Measurements from ENCODE around the gene FOXJ1. TPM values are rescaled to one million over a fixed set of nuclear protein-coding genes. Genes with fewer than 3 reads are reported as not detected.

FOXJ1 gene
- total RNA-seq, 1 donor from 2014 or later, result 0.27 TPM

DNA sequence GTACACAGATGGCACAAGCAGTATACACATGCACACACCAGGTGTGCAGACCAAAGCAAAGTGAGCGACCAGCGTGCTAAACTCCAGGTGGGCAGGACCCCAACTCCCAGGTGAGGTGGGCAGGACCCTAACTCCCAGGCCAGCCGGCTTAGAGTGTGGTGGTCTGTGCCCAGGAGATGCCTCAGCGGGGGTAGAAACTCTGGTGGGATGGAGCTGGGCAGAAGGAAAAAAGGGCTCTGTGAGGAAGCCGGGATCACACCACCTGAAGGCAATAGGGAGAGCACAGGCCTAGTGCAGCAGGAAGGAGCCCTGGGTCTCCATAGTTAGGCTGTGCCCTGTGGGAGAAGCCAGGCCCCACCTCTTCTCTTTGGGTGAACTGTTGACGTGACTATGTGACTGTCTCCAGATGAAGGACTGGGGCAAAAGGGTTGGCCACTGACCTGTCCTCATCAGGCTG lies 1.6 kb upstream of the FOXJ1 start:
- intact Hi-C loops (cut with micrococcal nuclease), result loop anchor here (5.0 kb wide), 2 partner anchors 40 to 125 kb away; partner anchors contain the start of gene UBALD2

DNA sequence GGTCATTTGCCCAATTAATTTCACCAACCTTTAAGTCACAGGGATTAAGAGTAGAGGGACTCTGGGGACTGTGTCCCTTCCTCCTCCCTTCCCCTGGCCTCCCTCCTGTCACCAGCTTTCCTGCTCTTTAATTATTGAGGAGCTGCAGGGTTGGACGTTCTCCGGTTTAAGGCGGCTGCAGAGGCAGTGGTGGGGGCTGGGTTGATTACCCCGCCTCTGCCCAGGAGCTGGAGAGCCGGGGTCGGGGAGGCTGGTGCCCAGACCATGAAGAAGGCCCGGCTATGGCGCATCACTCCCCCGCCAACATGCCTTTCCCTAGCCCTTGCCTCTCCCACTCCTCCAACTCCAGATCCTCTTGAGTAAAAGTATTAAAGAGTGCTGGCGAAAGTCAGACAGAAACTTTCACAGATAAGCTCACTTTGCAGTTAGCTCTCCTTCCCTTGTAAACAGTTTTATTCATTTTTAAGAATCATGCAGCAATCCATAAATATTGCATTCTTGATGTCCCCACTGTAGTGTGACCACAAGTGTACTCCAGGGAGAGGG lies 1.1 kb upstream of the FOXJ1 start:
- intact Hi-C loops (cut with micrococcal nuclease), result loop anchor here (5.0 kb wide), 2 partner anchors 40 to 125 kb away; partner anchors contain the start of gene UBALD2

DNA sequence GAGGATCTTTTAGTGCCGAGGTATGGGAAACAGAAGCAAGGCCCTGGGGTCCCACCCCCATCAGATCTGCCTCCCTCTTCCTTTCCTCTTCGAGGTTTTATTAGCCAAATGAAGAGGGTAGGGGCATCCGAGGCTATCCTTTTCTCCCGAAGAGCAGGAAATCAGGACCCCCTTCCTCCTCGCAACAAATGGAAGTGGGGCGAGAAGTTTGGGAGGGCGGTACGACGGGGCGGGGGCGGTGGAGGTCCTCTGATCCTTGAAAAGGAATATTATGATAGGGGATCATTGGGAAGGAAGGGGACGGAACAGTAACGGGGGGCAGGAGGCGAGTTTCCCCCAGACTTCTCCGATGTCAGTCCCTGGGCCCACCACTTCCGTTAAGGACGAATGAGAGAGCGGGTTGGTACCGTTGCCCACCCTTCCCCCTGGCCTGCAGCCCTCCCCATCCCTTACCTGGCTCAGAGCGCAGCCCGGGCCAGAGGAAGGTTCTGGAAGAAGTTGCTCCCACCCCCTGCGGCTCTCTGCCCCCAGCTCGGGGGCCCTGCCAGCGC lies 309 bp downstream of the FOXJ1 start:
- intact Hi-C loops (cut with micrococcal nuclease), result loop anchor here (5.0 kb wide), 2 partner anchors 42 to 127 kb away; partner anchors contain the start of gene UBALD2

DNA sequence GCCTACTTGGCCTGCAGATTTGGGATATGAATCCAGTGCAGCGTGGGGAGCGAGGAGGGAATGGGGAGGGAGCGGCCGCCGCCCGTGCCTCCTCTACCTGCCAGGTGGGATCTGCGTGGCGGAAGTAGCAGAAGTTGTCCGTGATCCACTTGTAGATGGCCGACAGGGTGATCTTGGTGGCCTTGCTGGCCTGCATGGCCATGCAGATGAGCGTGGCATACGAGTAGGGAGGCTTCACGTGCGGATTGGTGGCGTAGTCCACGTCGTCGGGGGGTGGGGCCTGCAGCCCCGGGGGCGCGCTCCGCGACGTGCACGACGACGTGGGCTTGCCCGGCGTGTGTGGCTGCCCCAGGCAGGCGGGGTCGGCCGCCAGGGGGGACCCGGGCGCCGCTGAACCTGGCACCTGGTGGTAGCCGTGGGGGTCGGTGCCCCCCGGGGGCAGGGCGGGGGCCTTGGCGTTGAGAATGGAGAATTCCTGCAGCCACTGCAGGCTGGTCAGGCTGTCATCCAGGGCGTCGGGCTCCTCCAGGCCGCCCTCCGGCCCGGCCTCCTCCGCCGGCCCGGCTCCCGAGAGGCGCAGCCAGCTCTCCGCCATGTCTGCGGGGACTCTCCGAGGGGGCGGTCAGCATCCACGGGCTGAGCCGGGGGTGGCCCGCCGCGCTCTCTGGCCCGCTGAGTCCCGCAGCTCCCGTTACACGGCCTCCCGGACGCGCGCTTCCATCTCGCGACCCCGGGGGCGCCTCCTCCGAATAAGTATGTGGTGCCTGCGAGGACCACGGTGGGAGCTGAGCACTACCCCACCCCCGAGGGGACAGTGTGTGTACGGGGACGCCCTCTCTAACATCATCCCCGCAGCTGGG lies 1.0 kb downstream of the FOXJ1 start:
- intact Hi-C loops (cut with micrococcal nuclease), result loop anchor here (5.0 kb wide), 2 partner anchors 42 to 127 kb away; partner anchors contain the start of gene UBALD2

DNA sequence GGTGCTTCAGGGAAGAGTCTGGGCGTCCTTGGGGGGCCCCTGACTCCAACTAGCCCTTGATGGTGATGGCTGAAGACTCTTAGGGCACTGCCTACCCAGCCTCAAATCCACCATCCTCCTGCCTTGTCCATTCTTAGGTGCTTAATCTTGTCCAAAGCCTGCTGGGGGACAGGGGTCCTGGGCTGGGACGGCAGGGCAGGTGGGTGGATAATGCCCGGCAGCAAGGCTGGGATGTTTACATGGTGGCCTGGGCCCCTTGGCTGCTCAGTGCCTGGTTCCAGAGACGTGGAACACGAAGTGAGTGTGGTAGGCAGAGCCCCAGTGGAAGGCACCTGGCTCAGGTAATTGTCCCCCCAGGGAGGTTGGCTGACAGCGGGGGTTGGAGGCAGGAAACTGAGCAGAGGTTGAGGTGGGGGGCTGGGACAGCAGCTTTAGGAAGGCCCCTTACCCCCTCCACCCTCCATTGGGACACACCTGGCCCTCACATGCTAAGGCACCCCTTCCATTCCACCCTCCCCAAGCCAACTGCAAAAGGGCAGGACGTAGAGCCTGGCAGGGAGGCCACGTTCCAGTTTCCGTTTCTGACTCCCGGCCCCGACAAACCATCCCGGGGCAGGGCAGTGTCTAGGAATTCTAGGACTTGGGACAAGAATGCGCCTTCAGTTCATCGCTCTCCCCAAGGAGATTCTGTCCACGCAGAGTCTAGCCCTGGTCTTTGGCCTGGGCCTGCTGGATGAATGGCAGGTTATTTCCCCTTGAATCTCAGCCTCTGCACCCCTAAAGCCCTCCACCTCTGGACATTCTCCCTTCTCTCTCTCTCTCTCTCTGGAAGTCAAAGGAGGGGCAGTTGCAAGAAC lies 1.9 kb downstream of the FOXJ1 start:
- intact Hi-C loops (cut with micrococcal nuclease), result no loop called here

DNA sequence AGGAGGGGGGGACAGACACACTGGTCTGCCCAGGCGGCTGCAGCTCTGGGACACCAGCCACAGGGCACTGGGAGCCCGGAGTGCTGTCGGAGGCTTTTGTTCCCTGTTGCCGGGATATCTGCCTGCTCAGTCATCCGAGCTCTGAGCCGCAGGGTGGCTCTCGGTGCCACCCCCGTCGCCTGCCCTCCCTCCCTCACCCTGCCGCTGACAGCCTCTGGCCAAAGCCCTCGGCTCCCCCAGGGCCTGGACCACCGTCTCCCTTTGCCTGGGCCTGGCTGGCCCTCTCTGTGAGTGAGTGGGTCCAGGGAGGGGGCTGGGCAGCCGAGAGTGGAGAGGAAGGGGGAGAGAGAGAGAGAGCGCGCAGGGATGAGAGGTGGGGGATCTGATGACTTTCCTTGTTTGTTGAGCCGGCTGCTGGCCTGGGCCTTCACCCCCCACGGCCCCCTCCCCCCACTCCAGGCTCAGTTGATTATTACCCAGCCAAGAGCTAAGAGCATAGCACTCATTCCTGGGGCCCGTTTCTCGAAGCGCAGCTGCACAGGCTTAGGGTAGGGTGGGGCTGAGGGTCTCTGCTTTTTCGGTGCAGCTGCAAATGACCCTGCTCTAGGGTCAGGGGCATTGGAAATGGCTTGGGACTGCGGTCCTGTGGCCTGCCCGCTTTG lies 2.7 kb downstream of the FOXJ1 start:
- intact Hi-C loops (cut with micrococcal nuclease), result no loop called here

DNA sequence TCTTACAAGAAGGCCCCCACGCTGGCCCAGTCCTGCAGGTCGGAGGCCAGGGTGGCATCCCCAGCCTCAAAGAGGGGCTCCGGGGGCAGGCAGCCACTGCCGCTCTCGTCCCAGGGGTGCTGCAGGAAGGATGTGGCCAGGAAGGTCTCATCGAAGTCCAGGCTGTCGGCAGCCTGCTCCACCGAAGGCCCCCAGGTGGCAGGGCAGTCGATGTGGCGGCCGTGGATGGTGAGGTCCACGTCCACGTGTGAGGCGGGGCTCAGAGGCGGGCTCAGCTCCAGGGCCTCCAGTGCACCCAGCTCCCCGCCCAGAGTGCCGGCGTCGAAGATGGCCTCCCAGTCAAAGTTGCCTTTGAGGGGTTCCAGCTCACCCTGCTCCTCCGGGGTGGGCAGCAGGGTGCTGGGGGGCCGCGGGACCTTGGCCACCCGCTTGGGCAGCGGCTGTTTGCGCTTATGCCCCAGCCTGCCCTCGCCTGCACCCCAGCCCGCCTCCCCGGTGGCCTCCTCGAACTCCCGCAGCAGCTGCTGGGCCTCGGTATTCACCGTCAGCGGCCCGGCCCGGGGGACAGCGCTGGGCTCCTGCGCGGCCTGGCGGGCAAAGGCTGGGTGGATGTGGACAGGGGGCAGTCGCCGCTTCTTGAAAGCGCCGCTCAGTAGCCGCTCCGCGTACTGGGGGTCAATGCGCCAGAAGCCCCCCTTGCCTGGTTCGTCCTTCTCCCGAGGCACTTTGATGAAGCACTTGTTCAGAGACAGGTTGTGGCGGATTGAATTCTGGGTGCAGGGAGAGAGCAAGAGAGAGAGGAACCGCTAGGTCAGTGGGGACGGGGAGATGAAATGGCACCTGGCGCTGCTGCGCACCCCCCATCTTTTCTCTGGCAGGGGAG lies 3.5 kb downstream of the FOXJ1 start:
- intact Hi-C loops (cut with micrococcal nuclease), result no loop called here

DNA sequence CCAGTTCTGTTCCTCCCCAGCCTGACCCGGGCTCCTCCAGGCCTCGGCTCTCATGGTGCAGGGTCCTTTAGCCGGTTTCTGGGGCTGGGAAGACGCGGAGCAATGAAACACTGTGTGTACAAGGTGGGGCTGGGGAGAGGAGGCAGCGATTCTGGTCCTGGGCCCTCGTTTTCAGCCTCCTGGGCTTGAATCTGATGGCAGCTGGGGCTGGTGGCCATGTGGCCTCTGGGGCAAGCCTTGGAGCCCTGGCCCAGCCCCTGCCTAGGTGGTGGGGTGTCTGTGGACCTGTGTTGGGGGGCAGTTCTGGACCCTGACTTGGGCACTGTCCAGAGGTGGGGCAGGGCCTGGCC lies 4.1 kb downstream of the FOXJ1 start:
- intact Hi-C loops (cut with micrococcal nuclease), result no loop called here

DNA sequence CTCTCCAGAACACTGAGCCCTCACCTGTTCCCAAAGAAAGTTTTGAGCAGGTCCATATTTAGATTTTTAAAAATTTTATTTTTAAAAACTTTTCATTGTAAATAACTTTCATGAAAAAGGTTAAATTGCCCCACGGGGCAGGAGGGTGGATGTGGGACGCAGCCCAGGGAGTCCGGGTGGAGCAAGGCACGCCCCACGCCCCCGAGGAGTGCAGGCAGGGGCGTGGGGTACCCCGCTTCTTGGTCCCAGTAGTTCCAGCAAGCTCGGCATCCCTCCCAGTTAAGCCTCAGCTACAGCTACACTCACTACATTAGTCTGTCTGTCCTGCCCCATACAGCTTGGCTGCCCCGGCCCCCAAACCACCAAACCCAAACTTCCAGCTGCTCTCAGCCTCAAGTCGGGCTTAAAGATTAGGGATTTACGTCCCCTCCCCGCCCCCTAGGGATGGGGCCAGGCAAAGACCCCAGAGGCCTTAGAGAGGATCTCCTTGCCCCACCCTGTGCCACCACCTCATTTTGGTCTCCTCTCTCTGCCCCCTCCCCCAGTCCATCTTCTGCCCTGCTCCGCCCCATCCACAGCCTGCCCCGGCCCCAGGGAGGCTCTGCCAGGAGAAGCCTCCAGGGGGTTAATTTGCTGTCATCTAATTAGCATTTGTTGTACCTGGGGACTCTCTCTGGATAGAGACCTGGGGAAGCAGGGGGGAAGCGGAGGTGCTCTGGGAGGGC lies 4.6 kb downstream of the FOXJ1 start:
- intact Hi-C loops (cut with micrococcal nuclease), result no loop called here

DNA sequence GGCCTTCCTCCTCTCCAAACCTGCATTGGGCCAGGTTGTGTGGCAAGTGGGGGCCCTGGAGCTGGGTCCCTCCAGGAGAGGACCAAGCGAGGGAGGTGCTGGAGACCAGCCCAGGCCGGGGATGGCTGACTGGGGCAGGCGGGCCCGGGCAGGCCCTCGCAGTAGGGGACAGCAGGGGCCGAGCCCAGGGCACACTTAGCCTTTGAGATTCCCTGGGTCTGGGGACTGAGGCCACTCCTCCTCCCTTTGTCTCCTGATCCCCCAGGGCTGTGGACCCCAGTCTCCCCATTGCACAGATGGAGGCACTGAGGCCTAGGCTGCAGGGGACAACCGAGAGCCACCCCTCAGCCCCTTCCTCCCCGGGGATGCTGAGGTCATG lies 5.2 kb downstream of the FOXJ1 start:
- intact Hi-C loops (cut with micrococcal nuclease), result no loop called here

DNA sequence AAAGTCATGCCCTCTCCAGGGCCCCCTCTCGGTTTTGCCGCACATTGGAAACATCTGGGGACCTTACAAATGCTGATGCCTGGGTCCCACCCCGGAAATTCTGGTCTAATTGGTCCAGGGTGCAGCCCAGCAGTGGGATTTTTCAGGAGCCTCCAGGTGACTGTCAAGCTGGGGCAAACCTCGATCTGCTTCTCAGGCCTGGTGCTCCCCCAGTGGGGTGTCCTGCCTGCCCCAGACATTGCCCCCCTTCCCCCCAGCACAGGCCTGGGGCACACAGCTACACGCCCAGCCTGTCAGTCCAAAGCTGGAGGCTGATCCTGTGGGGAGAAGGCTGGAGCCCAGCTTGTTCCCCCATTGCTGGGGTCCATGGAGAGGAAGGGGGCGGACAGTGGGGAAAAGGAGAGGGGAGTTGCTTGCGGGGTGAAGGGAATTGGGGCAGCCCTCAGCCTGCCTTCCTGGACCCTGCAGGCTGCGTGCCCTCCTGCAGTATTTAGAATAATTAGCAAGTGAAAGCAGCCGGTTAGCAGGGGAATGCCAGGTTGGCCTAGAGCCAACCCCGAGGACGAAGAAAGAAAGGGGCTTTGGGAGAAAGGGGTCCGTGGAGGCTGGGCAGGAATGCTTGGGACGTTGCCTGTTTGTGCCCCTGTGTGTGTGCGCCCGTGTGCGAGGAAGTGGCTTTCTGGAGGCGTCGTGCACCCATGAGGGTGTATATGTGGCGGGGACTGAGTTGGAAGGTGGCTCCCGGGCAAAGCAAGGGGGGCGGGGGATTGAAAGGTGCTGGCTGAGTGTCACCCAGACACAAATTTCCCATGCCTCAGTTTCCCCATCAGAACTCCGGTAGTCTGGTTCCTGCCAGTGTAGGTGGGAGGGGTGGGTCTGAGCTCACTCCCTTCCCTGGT lies 5.9 kb downstream of the FOXJ1 start:
- intact Hi-C loops (cut with micrococcal nuclease), result no loop called here

DNA sequence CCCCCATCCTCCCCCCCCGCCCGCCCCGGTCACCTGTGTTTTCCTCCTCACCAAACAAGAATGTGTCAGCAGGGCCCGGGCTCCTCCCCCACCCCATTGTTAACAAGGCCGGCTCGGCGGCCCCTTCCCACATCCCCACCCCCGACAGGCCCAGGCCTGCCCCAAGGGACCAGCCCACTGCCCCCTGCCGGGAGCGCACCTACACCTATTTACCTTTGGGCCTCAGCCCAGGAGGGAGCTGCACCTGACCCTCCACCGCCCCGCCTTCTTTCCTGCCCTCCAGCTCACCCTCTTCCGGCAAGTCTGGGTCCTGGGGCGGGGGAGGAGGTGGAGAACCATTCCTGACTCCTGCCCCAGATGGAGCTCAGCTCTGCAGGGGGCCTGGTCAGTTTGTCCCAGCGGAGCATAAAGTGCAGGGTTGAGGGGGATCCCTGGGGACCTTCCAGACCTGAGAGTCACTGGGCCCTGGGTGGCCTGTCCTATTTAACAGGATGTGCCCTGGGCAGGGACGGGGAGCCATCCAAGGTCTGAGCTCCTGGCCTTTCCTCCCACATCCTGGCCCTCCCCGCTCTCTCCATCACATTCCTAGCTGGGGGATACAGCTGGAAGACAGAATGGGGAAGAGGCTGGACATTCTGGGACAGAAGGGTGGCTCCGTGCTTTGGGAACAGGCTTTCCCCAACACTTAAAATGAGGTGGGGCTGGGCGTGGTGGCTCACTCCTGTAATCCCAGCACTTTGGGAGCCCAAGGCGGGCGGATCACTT lies 8.3 kb downstream of the FOXJ1 start:
- intact Hi-C loops (cut with micrococcal nuclease), result no loop called here

DNA sequence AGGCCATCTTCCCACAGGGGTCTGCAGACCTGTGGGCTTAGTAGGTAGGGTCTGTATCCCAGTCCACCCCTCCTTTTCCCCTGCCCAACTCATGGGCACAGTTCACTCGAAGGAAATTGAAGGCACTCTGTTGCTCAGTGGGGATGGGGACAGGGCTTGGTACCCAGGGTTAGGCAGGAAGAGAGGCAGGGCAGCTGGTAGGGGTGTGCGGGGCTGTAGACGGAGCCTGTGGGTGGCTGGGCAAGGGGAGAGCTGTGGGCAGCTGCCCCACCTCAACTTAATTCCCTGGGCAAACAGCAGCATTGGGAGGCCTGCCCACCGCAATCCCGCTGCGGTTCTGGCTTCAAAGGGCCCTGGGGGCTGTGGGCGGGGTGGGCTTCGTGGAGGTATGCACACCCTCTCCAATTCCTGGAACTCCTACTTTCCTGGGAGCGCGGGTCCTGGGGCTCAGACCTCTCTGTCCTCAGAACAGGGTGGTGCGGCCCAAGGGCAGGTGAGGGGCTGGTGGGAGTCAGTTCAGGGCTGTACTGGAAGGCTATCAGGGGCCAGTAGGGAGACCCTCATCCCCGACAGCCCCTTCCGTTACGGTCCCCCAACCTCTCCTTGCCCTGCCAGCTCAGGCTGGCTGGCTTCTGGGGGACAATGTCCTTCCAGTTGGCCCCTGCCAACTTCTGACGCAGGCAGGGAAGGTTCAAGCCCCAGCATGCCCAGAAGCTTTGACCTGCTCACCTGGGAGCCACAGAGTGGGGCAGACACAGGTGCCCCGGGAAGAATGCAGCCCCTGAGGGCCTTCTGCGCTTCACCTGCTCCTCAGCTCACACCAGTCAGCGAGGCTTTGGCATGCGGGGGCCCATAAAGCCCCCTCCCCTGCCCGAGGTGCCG lies 9.1 kb downstream of the FOXJ1 start:
- intact Hi-C loops (cut with micrococcal nuclease), result no loop called here

DNA sequence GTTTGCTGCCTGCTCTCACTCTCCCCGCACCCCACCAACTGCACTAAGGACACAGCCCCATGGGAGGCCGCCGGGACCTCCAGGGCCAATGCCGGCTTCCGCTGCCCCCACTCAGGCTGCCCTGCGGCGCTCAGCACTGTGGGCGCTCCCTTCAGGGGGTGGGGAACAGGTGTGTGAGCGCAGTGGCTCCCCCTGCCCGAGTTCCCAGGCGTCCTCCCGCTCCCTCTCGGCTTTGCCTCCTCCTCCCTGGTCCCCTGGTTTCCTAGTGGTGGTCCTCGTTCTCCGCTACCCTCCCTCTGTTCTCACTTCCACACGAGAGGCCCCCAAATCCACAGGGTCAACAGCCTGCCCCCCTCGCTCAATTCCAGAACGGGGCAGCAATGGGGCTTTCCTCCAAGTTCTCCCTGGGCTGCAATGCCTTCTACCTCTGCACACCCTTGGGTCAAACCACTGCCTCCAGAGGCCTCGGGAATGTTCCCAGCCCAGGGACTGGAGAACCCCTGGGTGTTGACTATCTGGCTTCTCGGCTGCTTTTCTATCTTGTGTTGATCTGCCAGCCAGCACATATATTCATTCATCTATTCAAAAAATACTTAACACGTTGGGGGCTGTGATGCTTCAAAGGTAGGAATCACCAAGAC lies 9.9 kb downstream of the FOXJ1 start:
- intact Hi-C loops (cut with micrococcal nuclease), result no loop called here

DNA sequence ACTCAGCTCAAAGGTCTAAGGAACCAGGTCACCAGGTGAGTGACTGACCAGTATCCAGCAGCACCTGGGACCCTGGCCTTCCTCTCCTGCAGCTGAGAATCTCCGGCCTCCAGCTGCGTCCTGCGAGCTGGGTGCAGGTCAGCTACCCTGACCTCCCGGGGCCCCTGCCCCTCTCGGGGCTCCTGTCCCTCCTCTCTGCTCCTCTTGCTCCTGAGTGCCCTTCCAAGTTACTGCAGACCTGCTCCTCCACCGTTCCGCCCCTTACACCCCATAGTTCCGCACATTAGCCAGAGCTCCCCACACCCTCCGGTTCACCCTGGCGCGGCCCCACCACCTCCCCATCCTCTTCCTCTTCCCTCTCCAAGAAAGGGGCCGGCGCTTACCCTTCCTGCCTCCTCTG lies 10.6 kb downstream of the FOXJ1 start:
- intact Hi-C loops (cut with micrococcal nuclease), result no loop called here

DNA sequence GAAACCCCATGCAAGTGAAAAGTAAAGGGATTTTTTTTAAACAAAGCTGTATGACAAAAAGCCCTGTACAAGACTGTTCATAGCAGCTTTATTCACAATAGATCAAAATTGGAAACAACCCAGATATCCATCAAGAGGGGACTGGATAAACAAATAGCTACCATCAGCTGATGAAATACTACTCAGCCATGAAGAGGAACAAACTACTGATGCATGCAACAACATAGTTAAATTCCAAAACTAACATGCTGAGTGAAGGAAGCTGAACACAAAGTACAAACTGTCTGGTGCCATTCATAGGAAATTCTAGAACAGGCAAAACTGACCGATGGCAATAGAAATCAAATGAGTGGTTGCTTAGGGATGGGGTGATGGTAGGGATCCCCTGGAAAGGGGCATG lies 15.1 kb downstream of the FOXJ1 start:
- intact Hi-C loops (cut with micrococcal nuclease), result no loop called here

Measured in T-helper 2 cell treated with Interferon-gamma antibody and Interleukin-4, amounts not matched to agents 100 ng/mL and 5 ng/mL, for 36 hours (primary cell).